ENCODE measurements around the gene LBR.
A peak's percentile ranks its signal among the peaks of the same experiment; 100 is the strongest.

Gene LBR

GRCh38 chr1:225435076-225435475 lies 7.2 kb upstream of the LBR start:
- TF ChIP-seq CTCF (IDR thresholded peaks at IDR 0.05; ENCODE audit: low read length), result no peak
- no peak for TF ChIP-seq EZH2 (IDR thresholded peaks at IDR 0.05; ENCODE audit: borderline replicate concordance, low read length)
- Histone ChIP-seq H4K20me1 (ENCODE audit: insufficient read depth, low read length) (no peaks in the 10 kb centered on the region), H3K79me2 (ENCODE audit: insufficient read depth, low read length) (no peaks in the 10 kb centered on the region), H3K4me3 (ENCODE audit: low read depth, low read length, poor library complexity, severe bottlenecking) (no peak overlapping the region), H3K27me3 (ENCODE audit: insufficient read depth, low read length) (no peaks in the 10 kb centered on the region), H3K4me2 (ENCODE audit: low read length) (peak overlapping the region; percentile 49), H2AFZ (ENCODE audit: low read length) (peak overlapping the region; percentile 40; the same call in 1 of the 2 replicates), H3K9ac (ENCODE audit: low read length) (peak overlapping the region; percentile 39), H3K9me3 (ENCODE audit: low read length) (no peaks in the 10 kb centered on the region), H3K27ac (ENCODE audit: low read depth, low read length, poor library complexity, severe bottlenecking) (peak overlapping the region; percentile 83), H3F3A (ENCODE audit: insufficient read depth, low read length) (no peaks in the 10 kb centered on the region), H3K4me1 (ENCODE audit: insufficient read depth, low read length, severe bottlenecking) (peaks cover 28% of the 10 kb centered on the region), H3K36me3 (ENCODE audit: insufficient read depth, low read length) (no peaks in the 10 kb centered on the region), H3K9me2 (ENCODE audit: low read depth, low read length) (no peaks in the 10 kb centered on the region)

- no peaks in the 10 kb centered on the region for H3K27me3 ChIP-seq (ENCODE audit: insufficient read depth, low read length)
- no peaks in the 10 kb centered on the region for H3K9me2 ChIP-seq (ENCODE audit: low read depth, low read length)
- H3K79me2 ChIP-seq (ENCODE audit: insufficient read depth, low read length), result no peaks in the 10 kb centered on the region
- H4K20me1 ChIP-seq (ENCODE audit: insufficient read depth, low read length), result no peaks in the 10 kb centered on the region
- H3K27ac ChIP-seq (ENCODE audit: low read depth, low read length, poor library complexity, severe bottlenecking), result peak overlapping the region; percentile 83
- no peaks in the 10 kb centered on the region for H3K9me3 ChIP-seq (ENCODE audit: low read length)
- no peak overlapping the region for H2AFZ ChIP-seq (ENCODE audit: low read length)
- H3K4me2 ChIP-seq (ENCODE audit: low read length), result no peak overlapping the region
- H3K4me1 ChIP-seq (ENCODE audit: insufficient read depth, low read length, severe bottlenecking), result peaks cover 31% of the 10 kb centered on the region
- no peaks in the 10 kb centered on the region for H3K36me3 ChIP-seq (ENCODE audit: insufficient read depth, low read length)
- no peaks in the 10 kb centered on the region for H3F3A ChIP-seq (ENCODE audit: insufficient read depth, low read length)
- no peak overlapping the region for H3K9ac ChIP-seq (ENCODE audit: low read length)
- TF ChIP-seq EZH2 (IDR thresholded peaks at IDR 0.05; ENCODE audit: borderline replicate concordance, low read length) (no peak), CTCF (IDR thresholded peaks at IDR 0.05; ENCODE audit: low read length) (no peak)
- no peak overlapping the region for H3K4me3 ChIP-seq (ENCODE audit: low read depth, low read length, poor library complexity, severe bottlenecking)
Observed at GRCh38 chr1:225434046-225434445, 6.2 kb upstream of the LBR start.

- Histone ChIP-seq H3K9ac (ENCODE audit: low read length) (no peak overlapping the region), H3K4me2 (ENCODE audit: low read length) (no peak overlapping the region), H3F3A (ENCODE audit: insufficient read depth, low read length) (no peaks in the 10 kb centered on the region), H3K9me3 (ENCODE audit: low read length) (no peaks in the 10 kb centered on the region), H3K4me3 (ENCODE audit: low read depth, low read length, poor library complexity, severe bottlenecking) (no peak overlapping the region), H3K9me2 (ENCODE audit: low read depth, low read length) (no peaks in the 10 kb centered on the region), H3K27me3 (ENCODE audit: insufficient read depth, low read length) (no peaks in the 10 kb centered on the region), H3K36me3 (ENCODE audit: insufficient read depth, low read length) (peaks cover 3% of the 10 kb centered on the region; the same call in 1 of the 2 replicates), H3K79me2 (ENCODE audit: insufficient read depth, low read length) (peaks cover 14% of the 10 kb centered on the region), H3K4me1 (ENCODE audit: insufficient read depth, low read length, severe bottlenecking) (peaks cover 35% of the 10 kb centered on the region), H4K20me1 (ENCODE audit: insufficient read depth, low read length) (no peaks in the 10 kb centered on the region), H3K27ac (ENCODE audit: low read depth, low read length, poor library complexity, severe bottlenecking) (no peak overlapping the region), H2AFZ (ENCODE audit: low read length) (no peak overlapping the region)
- no peak for TF ChIP-seq EZH2 (IDR thresholded peaks at IDR 0.05; ENCODE audit: borderline replicate concordance, low read length)
- no peak for TF ChIP-seq CTCF (IDR thresholded peaks at IDR 0.05; ENCODE audit: low read length)
Observed at GRCh38 chr1:225431081-225431863, 3.4 kb upstream of the LBR start.

Data from OCI-LY1 (cell line).